Natural killer cell (primary cell): ENCODE results near the gene MYOCD. TPM values are rescaled to one million over a fixed set of nuclear protein-coding genes. Genes with fewer than 3 reads are reported as not detected.

ENCODE experiments used
- ATAC-seq, 3 donors: fragments of 150-1000 bp in 2 of 3; fragments of 200-7000 bp in 1 of 3; cut with Tn5 transposase; 1 replicate in 1 of 3; 2 replicates in 2 of 3; pipeline ENCODE4 v1.10.0; 2021; ENCODE audit warnings: mild to moderate bottlenecking in 2 of 3, moderate library complexity in 2 of 3
- DNase-seq, 2 donors: peaks; one replicate each; pipeline versions ENCODE4 v3.0.0 to v3.0.0-alpha.2; 2013 to 2021; ENCODE audit warnings: mixed read lengths in 1 of 2
- H3K27ac ChIP-seq: one replicate; pipeline ENCODE4 v1.5.1; 2013; ENCODE audit warnings: mild to moderate bottlenecking, low read length
- H3K27me3 ChIP-seq: one replicate; pipeline ENCODE4 v1.6.1; 2013; ENCODE audit warnings: low read length; ENCODE audit not compliant: control insufficient read depth, insufficient read depth
- H3K36me3 ChIP-seq: one replicate; pipeline ENCODE4 v1.6.1; 2013; ENCODE audit warnings: low read length; ENCODE audit not compliant: control insufficient read depth, insufficient read depth
- H3K4me1 ChIP-seq: one replicate; pipeline ENCODE4 v1.6.1; 2013; ENCODE audit warnings: low read length; ENCODE audit not compliant: control insufficient read depth, insufficient read depth
- H3K4me3 ChIP-seq: one replicate; pipeline ENCODE4 v1.5.1; 2013; ENCODE audit warnings: low read length
- H3K9me3 ChIP-seq: one replicate; pipeline ENCODE4 v1.6.1; 2013; ENCODE audit warnings: low read length; ENCODE audit not compliant: control insufficient read depth, insufficient read depth
- H3K27ac Mint-ChIP-seq, 2 donors: one replicate each; pipeline ENCODE4 v1.8.0; 2022; ENCODE audit warnings: mild to moderate bottlenecking in 2 of 2, mixed read lengths in 2 of 2, moderate library complexity in 1 of 2
- H3K27me3 Mint-ChIP-seq, 2 donors: one replicate each; pipeline ENCODE4 v1.8.0; 2022; ENCODE audit warnings: low read depth in 2 of 2, mixed read lengths in 2 of 2
- H3K36me3 Mint-ChIP-seq: one replicate; pipeline ENCODE4 v1.8.0; 2022; ENCODE audit warnings: mixed read lengths
- H3K4me1 Mint-ChIP-seq, 2 donors: one replicate each; pipeline ENCODE4 v1.8.0; 2022; ENCODE audit warnings: mixed read lengths in 2 of 2
- H3K4me3 Mint-ChIP-seq: one replicate; pipeline ENCODE4 v1.8.0; 2022; ENCODE audit warnings: mild to moderate bottlenecking, moderate library complexity, mixed read lengths
- H3K9me3 Mint-ChIP-seq, 2 donors: one replicate each; pipeline ENCODE4 v1.8.0; 2022; ENCODE audit warnings: mixed read lengths in 2 of 2
- WGBS: methylation state at CpG from one replicate; pipeline ENCODE4 v1.1.7; 2013; ENCODE audit warnings: missing lambda C conversion rate; ENCODE audit not compliant: insufficient coverage; 5-methylcytosine and 5-hydroxymethylcytosine counted together
- intact Hi-C: fragments of 100-400 bp; cut with micrococcal nuclease; formaldehyde crosslinking; loops from one replicate; pipeline ENCODE4 v1.14.2; 2022
- total RNA-seq, 4 donors: library from RNA; stranded (reverse); fragments of 120-200 nt in 1 of 4; gene quantifications; one replicate each; pipeline versions ENCODE4 v1.2.3 to v1.2.4, GENCODE V29; 2013 to 2022
- TF ChIP-seq, protein P1 (sequence below): fragments of 200-600 bp; IDR thresholded peaks from one replicate; pipeline ENCODE4 v1.8.0; 2022; ENCODE audit warnings: antibody characterized with exemption

The MYOCD gene
- total RNA-seq, 3 donors from 2014 or later (not counting 1 experiment from before 2014, with no cell fraction given) = not detected

DNA sequence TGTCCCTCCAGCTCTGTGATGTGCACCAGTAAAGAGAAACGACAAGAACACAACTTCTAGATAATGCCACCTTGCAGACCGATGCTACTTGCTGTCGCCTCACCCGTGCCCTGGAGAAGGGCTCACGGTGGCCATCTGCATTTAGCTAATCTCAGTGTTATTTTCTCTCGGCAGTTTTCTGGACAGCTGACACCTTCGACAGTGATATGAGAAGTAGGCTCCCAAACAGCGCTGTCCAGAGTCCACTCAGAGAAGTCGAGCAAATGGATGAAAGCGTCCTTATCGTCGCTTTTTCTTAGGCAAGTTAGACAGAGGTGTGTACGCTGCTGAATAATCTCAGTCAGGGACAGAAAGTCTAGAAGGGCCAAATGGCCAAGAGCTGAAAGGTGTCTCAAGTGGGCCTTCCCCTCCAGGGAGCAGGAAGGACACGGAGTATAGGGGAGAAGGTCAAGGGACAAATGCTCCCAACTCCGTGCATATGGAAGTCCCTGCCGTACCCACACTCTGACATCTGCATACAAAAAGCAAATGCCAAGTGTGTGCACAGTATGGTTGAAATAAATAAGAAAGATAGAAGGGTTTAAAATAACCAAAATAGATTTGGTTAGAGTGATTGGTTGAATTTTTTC, 42.4 kb upstream of the MYOCD start:
- peaks cover 11 to 12% of the 10 kb centered on the region in 2 donors for H3K9me3 Mint-ChIP-seq
- intact Hi-C loops = no loop called here
- no peak for DNase-seq
- Histone ChIP-seq H3K4me3 (no peak overlapping the region), H3K36me3 (no peaks in the 10 kb centered on the region), H3K27ac (no peak overlapping the region), H3K9me3 (peaks cover 2% of the 10 kb centered on the region), H3K27me3 (no peaks in the 10 kb centered on the region), H3K4me1 (no peaks in the 10 kb centered on the region)
- H3K36me3 Mint-ChIP-seq = no peaks in the 10 kb centered on the region
- H3K4me1 Mint-ChIP-seq = no peaks in the 10 kb centered on the region
- TF ChIP-seq, protein P1, sequence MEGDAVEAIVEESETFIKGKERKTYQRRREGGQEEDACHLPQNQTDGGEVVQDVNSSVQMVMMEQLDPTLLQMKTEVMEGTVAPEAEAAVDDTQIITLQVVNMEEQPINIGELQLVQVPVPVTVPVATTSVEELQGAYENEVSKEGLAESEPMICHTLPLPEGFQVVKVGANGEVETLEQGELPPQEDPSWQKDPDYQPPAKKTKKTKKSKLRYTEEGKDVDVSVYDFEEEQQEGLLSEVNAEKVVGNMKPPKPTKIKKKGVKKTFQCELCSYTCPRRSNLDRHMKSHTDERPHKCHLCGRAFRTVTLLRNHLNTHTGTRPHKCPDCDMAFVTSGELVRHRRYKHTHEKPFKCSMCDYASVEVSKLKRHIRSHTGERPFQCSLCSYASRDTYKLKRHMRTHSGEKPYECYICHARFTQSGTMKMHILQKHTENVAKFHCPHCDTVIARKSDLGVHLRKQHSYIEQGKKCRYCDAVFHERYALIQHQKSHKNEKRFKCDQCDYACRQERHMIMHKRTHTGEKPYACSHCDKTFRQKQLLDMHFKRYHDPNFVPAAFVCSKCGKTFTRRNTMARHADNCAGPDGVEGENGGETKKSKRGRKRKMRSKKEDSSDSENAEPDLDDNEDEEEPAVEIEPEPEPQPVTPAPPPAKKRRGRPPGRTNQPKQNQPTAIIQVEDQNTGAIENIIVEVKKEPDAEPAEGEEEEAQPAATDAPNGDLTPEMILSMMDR = no peak
- 86% methylated on average over 16 of the region's 16 CpGs for WGBS
- H3K27me3 Mint-ChIP-seq = no peaks in the 10 kb centered on the region
- H3K27ac Mint-ChIP-seq = no peak overlapping the region
- no peak overlapping the region for H3K4me3 Mint-ChIP-seq
- ATAC-seq = no peak

DNA sequence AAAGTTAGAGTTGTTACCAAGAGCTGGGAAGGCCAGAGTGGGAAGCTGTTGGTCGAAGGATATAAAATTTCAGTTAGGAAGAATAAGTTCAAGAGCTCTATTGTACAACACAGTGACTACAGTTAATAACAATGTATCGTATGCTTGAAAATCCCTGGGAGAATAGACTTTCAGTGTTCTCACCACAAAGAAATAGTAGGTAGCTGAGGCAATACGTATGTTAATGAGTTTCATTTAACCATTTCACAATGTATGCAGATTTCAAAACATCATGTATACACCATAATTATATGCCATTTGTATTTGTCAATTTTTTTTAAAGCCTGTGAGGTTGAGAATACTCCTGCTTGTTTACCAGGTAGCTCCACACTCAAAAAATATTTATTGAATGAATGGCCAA, 41.5 kb upstream of the MYOCD start:
- Mint-ChIP-seq H3K9me3 (peaks cover 11 to 12% of the 10 kb centered on the region in 2 donors), H3K36me3 (no peaks in the 10 kb centered on the region), H3K27ac (no peak overlapping the region), H3K4me1 (no peaks in the 10 kb centered on the region), H3K4me3 (no peak overlapping the region), H3K27me3 (no peaks in the 10 kb centered on the region)
- TF ChIP-seq, protein P1 = no peak
- no peaks in the 10 kb centered on the region for H3K4me1 ChIP-seq
- H3K4me3 ChIP-seq = no peak overlapping the region
- WGBS = 92% methylated on average over 1 of the region's 3 CpGs
- DNase-seq (no peak), ATAC-seq (no peak)
- intact Hi-C loops = no loop called here
- no peaks in the 10 kb centered on the region for H3K27me3 ChIP-seq
- peaks cover 2% of the 10 kb centered on the region for H3K9me3 ChIP-seq
- no peak overlapping the region for H3K27ac ChIP-seq
- H3K36me3 ChIP-seq = no peaks in the 10 kb centered on the region

DNA sequence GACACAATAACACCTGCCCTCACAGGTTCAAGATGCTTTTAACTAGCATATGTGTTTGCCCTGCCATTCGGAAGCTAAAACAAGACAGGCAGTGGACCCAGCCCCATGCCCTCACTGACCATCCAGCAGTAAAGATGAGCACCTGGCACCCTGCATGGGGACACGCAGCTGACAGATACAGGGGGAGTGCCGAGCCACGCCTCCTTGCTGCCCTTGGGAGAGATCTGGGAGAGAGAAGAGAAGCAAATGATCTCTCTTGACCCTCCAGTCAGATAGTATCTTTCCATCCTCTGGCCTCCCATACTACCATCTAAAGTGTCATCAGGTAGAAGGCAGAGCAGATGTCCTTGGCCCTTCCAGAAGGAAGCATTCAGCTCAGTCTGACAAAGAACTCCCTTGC, 40.6 kb upstream of the MYOCD start:
- Histone ChIP-seq H3K27me3 (no peaks in the 10 kb centered on the region), H3K4me3 (no peak overlapping the region), H3K36me3 (no peaks in the 10 kb centered on the region), H3K9me3 (peaks cover 2% of the 10 kb centered on the region), H3K27ac (no peak overlapping the region), H3K4me1 (no peaks in the 10 kb centered on the region)
- Mint-ChIP-seq H3K27me3 (no peaks in the 10 kb centered on the region), H3K27ac (no peak overlapping the region), H3K9me3 (peaks cover 10 to 11% of the 10 kb centered on the region in 2 donors), H3K36me3 (no peaks in the 10 kb centered on the region), H3K4me3 (no peak overlapping the region), H3K4me1 (no peaks in the 10 kb centered on the region)
- 84% methylated on average over 4 of the region's 4 CpGs for WGBS
- DNase-seq = no peak
- no peak for ATAC-seq
- TF ChIP-seq, protein P1 = no peak
- intact Hi-C loops = no loop called here

DNA sequence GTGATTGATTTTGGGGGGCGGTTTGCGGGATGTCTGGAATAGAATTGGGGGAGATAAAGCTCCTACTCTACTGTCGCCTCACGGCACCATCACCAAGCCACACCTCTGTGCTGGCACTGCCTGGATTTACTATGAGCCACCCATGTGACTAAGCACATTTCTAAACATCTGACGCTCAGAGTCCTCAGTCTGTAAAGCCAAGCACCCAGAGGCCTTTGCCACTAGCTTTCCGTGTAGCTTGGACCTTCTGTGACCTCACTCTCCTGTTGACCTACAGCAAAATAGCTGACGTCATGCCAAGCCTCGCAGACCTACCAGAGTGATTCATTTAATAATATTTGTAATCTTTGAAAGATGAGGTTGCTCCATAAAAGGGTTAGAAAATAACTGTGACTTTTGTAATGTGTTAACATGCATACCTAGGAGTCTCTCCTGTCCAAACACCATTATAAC, 38.5 kb upstream of the MYOCD start:
- Histone ChIP-seq H3K4me3 (no peak overlapping the region), H3K4me1 (no peaks in the 10 kb centered on the region), H3K36me3 (no peaks in the 10 kb centered on the region), H3K27ac (no peak overlapping the region), H3K9me3 (peaks cover 2% of the 10 kb centered on the region), H3K27me3 (no peaks in the 10 kb centered on the region)
- ATAC-seq (no peak), DNase-seq (no peak)
- intact Hi-C loops = no loop called here
- Mint-ChIP-seq H3K27me3 (no peaks in the 10 kb centered on the region), H3K4me3 (no peak overlapping the region), H3K27ac (no peak overlapping the region), H3K36me3 (no peaks in the 10 kb centered on the region), H3K9me3 (peaks cover 9 to 12% of the 10 kb centered on the region in 2 donors), H3K4me1 (no peaks in the 10 kb centered on the region)
- TF ChIP-seq, protein P1 = no peak
- 86% methylated on average over 6 of the region's 8 CpGs for WGBS
